Activated T-helper 9 cell treated with anti-CD3 and anti-CD28 coated beads, Interleukin-2, amount 50 U/mL, for 16 hours (primary cell): ENCODE results near the gene MUC12.
A peak's percentile ranks its signal among the peaks of the same experiment; 100 is the strongest.
"Not testable (repeated sequence)": the region's sequence is repeated elsewhere in the genome, so short reads cannot be mapped to it uniquely, and the experiment has no call there.

Experiments used
- DNase-seq: peaks from one replicate; pipeline ENCODE4 v3.0.0-alpha.2; 2020; ENCODE audit warnings: low read depth

MUC12 gene

DNA sequence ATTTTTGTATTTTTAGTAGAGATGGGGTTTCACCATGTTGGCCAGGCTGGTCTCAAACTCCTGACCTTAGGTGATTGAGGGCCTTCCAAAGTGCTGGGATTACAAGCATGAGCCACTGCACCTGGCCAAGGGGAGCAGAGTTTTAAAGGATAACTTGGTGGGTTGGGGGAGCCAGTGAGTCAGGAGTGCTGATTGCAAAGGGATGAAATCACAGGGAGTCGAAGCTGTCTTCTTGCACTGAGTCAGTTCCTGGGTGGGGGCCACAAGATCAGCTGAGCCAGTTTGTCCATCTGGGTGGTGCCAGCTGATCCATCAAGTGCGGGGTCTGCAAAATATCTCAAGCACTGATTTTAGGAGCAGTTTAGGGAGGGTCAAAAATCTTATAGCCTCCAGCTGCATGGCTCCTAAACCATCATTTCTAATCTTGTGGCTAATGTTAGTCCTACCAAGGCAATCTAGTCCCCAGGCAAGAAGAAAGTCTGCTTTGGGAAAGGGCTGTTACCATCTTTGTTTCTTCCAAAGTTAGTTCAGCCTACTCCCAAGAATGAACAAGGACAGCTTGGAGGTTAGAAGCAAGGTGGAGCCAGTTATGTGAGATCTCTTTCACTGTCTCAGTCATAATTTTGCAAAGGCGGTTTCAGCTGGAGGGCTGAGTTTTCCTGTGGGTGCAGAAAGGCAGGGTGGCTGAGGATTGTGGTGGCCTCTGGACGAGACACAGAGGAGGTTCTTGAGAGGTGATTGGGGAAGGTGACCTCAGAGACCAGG, 15.8 kb downstream of the MUC12 start:
- DNase-seq, result not testable (repeated sequence)

DNA sequence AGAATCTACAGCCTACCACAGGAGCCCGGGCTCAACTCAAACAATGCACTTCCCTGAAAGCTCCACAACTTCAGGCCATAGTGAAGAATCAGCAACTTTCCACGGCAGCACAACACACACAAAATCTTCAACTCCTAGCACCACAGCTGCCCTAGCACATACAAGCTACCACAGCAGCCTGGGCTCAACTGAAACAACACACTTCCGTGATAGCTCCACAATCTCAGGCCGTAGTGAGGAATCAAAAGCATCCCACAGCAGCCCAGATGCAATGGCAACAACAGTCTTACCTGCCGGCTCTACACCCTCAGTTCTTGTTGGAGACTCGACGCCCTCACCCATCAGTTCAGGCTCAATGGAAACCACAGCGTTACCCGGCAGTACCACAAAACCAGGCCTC, 22.3 kb downstream of the MUC12 start:
- no peak for DNase-seq

DNA sequence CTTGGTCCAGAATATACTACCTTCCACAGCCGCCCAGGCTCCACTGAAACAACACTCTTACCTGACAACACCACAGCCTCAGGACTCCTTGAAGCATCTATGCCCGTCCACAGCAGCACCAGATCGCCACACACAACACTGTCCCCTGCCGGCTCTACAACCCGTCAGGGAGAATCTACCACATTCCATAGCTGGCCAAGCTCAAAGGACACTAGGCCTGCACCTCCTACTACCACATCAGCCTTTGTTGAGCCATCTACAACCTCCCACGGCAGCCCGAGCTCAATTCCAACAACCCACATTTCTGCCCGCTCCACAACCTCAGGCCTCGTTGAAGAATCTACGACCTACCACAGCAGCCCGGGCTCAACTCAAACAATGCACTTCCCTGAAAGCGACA, 22.9 kb downstream of the MUC12 start:
- DNase-seq, result not testable (repeated sequence)

DNA sequence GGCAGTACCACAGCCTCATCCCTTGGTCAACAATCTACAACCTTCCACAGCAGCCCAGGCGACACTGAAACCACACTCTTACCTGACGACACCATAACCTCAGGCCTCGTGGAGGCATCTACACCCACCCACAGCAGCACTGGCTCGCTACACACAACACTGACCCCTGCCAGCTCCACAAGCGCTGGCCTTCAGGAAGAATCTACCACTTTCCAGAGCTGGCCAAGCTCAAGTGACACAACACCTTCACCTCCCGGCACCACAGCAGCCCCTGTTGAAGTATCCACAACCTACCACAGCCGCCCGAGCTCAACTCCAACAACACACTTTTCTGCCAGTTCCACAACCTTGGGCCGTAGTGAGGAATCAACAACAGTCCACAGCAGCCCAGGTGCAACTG, 25.3 kb downstream of the MUC12 start:
- DNase-seq, result not testable (repeated sequence)

DNA sequence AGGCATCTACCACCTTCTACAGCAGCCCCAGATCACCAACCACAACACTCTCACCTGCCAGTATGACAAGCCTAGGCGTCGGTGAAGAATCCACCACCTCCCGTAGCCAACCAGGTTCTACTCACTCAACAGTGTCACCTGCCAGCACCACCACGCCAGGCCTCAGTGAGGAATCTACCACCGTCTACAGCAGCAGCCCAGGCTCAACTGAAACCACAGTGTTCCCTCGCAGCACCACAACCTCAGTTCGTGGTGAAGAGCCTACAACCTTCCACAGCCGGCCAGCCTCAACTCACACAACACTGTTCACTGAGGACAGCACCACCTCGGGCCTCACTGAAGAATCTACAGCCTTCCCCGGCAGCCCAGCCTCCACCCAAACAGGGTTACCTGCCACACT, 29.2 kb downstream of the MUC12 start:
- not testable (repeated sequence) for DNase-seq

DNA sequence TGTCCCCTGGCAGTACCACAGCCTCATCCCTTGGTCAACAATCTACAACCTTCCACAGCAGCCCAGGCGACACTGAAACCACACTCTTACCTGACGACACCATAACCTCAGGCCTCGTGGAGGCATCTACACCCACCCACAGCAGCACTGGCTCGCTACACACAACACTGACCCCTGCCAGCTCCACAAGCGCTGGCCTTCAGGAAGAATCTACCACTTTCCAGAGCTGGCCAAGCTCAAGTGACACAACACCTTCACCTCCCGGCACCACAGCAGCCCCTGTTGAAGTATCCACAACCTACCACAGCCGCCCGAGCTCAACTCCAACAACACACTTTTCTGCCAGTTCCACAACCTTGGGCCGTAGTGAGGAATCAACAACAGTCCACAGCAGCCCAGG, 30.0 kb downstream of the MUC12 start:
- DNase-seq, result not testable (repeated sequence)

DNA sequence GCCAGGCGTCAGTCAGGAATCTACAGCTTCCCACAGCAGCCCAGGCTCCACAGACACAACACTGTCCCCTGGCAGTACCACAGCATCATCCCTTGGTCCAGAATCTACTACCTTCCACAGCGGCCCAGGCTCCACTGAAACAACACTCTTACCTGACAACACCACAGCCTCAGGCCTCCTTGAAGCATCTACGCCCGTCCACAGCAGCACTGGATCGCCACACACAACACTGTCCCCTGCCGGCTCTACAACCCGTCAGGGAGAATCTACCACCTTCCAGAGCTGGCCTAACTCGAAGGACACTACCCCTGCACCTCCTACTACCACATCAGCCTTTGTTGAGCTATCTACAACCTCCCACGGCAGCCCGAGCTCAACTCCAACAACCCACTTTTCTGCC, 30.7 kb downstream of the MUC12 start:
- DNase-seq, result not testable (repeated sequence)

DNA sequence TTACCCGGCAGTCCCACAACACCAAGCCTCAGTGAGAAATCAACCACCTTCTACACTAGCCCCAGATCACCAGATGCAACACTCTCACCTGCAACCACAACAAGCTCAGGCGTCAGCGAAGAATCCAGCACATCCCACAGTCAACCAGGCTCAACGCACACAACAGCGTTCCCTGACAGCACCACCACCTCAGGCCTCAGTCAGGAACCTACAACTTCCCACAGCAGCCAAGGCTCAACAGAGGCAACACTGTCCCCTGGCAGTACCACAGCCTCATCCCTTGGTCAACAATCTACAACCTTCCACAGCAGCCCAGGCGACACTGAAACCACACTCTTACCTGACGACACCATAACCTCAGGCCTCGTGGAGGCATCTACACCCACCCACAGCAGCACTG, 33.0 kb downstream of the MUC12 start:
- not testable (repeated sequence) for DNase-seq

DNA sequence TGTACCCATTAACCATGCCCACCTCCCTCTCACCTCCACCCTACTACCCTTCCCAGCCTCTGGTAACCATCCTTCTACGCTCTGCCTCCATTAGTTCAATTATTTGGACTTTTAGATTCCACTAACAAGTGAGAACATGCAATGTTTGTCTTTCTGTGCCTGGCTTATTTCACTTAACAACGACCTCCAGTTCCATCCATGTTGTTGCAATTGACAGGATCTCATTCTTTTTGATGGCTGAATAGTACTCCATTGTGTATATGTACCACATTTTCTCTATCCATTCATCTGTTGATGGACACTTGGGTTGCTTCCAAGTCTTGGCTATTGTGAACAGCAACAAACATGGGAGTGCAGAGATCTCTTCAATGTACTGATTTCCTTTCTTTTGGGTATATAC, 38.0 kb downstream of the MUC12 start:
- DNase-seq, result not testable (repeated sequence)

DNA sequence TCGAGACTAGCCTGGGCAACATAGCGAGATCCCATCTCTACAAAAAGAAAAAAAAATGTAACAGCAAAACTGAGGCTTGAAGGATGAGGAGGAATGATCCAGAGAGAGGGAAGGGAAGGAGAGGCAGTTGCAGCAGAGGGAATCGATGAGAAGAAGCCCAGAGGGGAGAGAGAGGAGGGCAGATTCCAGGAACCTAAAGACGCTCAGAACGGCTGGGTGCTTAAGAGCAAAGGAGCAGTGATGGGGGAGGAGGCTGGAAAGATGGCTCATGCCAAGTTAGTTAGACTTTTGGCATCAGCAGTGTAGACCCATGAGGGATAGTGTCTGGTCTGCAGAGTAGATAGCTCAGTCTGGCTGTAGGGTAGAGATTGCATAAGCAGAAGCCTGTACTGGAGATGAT, 40.3 kb downstream of the MUC12 start:
- DNase-seq, result no peak

DNA sequence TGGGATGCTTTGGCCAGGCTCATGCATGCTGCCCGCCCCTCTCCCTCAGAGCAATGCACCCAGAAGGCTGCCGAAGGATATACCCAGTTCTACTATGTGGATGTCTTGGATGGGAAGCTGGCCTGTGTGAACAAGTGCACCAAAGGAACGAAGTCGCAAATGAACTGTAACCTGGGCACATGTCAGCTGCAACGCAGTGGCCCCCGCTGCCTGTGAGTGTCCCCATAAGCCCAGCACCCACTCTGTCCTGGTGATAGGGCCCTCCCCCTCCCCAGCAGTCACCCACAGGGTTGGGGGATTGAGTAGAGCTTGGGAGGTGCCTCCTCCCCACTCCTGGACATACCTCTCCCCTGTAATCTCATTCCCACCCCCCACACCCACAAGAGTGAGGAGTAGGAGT, 43.6 kb downstream of the MUC12 start:
- DNase-seq, result no peak

DNA sequence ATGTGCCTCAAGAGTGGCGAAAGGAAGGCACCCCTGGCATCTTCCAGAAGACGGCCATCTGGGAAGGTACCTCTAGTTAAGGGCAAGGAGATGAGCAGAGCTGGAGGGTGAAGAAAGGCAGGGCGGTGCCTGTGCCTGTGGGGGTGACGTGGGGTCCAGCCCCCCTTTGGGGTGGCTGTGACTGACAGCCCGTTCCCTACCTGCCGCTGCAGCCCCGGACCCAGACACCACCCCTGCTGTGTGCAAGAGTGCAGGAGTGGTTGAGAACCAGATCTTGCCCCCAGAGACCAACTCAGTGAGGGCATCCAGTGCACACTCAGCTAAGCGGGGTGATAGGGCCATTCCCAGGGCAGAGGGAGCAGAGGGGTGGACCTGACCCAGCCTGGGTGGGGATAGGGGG, 46.3 kb downstream of the MUC12 start:
- no peak for DNase-seq

DNA sequence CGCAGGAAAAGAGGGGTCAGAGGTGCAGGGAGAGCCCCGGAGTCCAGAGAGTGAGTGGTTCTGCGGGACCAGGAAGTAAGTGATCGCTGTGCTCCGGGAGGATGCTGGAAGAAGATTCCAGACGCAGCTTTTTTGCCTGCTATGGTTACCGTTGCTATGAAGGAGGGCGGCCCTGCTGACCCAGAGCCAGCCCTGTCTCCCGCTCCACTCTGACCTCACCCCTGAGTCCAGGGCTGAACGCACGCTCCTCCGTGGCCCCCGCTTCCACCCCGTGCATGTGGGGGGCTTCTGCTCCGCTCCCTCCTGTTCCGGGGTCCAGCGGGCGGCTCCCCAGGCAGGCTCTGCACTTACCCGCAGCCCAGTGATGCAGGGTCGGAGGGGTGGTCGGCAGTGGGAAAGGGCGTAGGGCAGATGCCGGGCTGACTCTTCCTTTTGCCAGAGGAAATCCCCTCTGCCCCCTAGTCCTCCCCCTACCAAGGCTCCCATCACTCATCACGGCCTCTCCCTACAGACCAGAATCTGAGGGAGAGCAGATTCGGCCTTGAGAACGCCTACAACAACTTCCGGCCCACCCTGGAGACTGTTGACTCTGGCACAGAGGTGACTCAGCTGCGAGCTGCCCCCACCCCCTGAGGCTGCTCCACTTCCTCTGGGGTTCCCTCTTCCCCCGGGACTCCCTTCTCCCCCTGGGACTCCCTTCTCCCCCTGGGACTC, 47.9 kb downstream of the MUC12 start:
- DNase-seq, result peak; percentile 45

DNA sequence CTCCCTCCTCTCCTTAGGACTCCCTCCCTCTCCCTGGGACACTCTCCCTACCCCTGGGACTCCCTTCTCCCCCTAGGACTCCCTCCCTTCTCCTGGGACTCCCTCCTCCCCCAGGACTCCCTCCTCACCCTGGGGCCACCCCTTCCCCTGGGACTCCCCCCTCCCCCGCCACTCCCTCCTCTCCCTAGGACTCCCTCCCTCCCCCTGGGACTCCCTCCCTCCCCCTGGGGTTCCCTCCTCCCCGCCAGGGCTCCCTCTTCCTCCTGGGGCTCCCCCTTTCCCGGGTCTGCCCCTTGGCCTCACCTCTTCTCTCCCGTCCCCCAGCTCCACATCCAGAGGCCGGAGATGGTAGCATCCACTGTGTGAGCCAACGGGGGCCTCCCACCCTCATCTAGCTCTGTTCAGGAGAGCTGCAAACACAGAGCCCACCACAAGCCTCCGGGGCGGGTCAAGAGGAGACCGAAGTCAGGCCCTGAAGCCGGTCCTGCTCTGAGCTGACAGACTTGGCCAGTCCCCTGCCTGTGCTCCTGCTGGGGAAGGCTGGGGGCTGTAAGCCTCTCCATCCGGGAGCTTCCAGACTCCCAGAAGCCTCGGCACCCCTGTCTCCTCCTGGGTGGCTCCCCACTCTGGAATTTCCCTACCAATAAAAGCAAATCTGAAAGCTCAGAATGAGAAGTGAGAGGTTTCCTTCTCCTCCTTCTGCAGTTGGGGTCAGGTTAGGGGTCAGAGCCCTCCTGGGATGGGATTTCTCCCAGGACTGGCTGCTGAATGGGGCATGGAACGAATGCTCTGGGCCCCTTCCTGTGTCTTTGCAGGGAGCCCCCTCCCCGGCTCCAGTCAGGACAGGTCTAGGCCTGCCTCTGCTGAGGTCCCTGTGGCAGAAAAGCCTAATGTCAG, 49.2 kb downstream of the MUC12 start:
- no peak for DNase-seq

DNA sequence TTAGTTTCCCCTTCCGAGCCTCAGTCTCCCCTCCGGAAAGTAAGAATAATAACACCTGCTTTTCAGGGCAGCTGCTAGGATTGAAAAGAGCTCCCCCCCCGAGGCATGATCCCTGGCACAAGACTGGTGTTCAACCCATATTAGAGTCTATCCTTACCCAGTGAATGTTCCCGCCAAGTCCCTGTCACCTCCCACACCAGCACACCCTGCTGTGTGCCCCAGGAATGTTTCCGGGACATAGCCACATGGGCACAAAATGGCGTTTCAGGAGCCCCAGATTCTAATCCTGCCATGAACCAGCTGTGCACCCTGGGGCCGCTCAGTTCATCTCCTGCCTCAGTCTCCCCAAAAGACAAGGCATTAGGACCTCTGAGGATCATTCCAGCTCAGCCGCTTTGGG, 51.1 kb downstream of the MUC12 start:
- DNase-seq, result no peak

DNA sequence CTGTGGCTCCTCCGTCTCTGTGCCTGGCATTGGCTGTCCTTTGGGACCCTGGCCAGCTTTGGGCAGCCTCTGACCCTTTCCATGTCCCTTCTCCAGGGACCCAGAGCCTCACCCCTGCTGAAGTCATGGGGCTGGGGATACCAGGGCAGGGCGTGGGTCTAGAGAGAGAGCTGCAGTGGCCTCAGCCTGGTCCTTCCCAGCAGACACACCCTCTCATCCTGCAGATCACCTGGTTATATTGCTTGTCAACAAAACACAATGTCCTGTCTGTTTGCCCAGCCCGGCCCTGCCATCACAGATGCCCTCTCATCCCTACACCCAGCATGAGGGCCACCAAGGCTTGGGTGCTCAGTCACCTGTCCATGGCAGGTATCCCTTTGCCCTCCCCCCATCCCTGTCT, 52.3 kb downstream of the MUC12 start:
- no peak for DNase-seq

DNA sequence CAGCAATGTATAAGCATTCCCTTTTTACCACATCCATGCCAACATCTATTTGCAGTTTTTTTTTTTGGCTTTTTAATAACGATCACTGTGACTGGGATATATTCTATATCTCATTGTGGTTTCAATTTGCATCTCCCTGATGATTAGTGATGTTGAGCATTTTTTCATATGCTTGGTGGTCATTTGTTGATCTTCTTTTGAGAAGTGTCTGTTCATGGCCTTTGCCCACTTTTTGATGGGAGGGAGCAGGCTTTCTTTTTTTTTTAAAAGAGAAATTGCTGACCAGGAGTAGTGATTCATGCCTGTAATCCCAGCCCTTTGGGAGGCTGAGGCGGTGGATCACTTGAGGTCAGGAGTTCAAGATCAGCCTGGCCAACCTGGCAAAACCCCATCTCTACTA, 54.5 kb downstream of the MUC12 start:
- no peak for DNase-seq

DNA sequence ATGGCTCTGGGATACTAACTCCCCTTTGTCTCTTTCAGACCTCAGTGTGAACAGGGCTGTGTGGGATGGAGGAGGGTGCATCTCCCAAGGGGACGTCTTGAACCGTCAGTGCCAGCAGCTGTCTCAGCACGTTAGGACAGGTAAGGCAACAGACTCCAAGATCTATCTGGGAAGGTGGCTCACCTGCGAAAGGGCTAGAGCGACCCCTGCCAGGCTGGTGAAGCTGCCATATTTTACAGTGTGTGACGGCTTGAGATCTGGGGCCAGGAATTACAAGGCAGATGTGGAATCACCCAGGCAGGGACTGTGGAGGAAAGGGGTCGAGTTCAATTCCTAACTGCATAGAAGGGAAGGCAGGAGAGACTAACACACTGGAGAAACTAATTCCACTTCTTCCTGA, 61.7 kb downstream of the MUC12 start:
- no peak for DNase-seq

DNA sequence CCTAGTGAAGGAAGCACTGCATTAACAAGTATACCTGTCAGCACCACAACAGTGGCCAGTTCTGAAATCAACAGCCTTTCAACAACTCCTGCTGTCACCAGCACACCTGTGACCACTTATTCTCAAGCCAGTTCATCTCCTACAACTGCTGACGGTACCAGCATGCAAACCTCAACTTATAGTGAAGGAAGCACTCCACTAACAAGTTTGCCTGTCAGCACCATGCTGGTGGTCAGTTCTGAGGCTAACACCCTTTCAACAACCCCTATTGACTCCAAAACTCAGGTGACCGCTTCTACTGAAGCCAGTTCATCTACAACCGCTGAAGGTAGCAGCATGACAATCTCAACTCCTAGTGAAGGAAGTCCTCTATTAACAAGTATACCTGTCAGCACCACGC, 66.6 kb downstream of the MUC12 start:
- DNase-seq, result no peak

DNA sequence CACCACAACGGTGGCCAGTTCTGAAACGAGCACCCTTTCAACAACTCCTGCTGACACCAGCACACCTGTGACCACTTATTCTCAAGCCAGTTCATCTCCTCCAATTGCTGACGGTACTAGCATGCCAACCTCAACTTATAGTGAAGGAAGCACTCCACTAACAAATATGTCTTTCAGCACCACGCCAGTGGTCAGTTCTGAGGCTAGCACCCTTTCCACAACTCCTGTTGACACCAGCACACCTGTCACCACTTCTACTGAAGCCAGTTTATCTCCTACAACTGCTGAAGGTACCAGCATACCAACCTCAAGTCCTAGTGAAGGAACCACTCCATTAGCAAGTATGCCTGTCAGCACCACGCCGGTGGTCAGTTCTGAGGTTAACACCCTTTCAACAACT, 71.9 kb downstream of the MUC12 start:
- DNase-seq, result not testable (repeated sequence)

DNA sequence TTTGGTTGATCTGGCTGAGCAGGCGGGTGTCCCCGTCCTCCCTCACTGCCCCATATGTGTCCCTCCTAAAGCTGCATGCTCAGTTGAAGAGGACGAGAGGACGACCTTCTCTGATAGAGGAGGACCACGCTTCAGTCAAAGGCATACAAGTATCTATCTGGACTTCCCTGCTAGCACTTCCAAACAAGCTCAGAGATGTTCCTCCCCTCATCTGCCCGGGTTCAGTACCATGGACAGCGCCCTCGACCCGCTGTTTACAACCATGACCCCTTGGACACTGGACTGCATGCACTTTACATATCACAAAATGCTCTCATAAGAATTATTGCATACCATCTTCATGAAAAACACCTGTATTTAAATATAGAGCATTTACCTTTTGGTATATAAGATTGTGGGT, 89.0 kb downstream of the MUC12 start:
- peak; percentile 14 for DNase-seq

DNA sequence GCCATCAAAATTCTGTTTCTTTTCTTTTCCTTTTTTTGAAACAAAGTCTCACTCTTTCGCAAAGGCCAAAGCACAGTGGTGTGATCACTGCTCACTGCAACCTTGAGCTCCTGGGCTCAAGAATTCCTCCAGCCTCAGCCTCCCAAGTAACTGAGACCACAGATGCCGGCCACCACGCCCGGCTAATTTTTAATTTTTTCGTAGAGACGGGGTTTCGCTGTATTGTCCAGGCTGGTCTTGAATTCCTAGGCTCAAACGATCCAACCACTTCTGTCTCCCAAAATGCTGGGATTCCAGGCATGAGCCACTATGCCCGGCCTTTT, 90.2 kb downstream of the MUC12 start:
- DNase-seq, result no peak

DNA sequence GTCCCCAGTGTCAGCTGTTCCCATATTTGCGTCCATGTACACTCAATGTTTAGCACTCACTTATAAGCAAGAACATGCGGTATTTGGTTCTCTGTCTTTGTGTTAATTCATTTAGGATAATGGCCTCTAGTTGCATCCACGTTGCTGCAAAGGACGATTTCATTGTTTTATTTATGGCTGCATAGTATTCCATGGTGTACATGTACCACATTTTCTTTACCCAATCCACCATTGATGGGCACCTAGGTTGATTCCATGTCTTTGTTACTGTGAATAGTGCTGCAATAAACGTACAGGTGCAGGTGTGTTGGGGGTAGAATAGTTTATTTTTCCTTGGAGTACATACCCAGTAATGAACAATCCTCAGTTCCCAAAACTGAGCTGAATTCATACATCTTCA, 91.6 kb downstream of the MUC12 start:
- no peak for DNase-seq
